Stimulated activated naive B cell treated with anti-CD40 and anti-IgM and Interleukin-4, amounts not matched to agents 10 μg/mL and 1 μg/mL and 100 μg/mL, for 72 hours (primary cell): ENCODE results near the gene TAOK2.

Source experiments
- ATAC-seq, 2 donors: fragments of 150-1000 bp; cut with Tn5 transposase; replicated peaks; 2 replicates each; pipeline ENCODE4 v1.10.0; 2021; ENCODE audit warnings: moderate library complexity in 1 of 2
- DNase-seq: peaks from one replicate; pipeline ENCODE4 v3.0.0; 2021
- H3K27ac Mint-ChIP-seq: one replicate; pipeline ENCODE4 v1.8.0; 2022; ENCODE audit warnings: mild to moderate bottlenecking, mixed read lengths
- H3K27me3 Mint-ChIP-seq, 2 donors: one replicate each; pipeline ENCODE4 v1.8.0; 2022; ENCODE audit warnings: mixed read lengths in 2 of 2
- H3K36me3 Mint-ChIP-seq, 2 donors: one replicate each; pipeline ENCODE4 v1.8.0; 2022; ENCODE audit warnings: mixed read lengths in 2 of 2, mild to moderate bottlenecking in 1 of 2
- H3K4me1 Mint-ChIP-seq, 2 donors: one replicate each; pipeline ENCODE4 v1.8.0; 2022; ENCODE audit warnings: mixed read lengths in 2 of 2, mild to moderate bottlenecking in 1 of 2
- H3K4me3 Mint-ChIP-seq, 2 donors: one replicate each; pipeline ENCODE4 v1.8.0; 2022; ENCODE audit warnings: mild to moderate bottlenecking in 2 of 2, mixed read lengths in 2 of 2, moderate library complexity in 1 of 2
- H3K9me3 Mint-ChIP-seq, 2 donors: one replicate each; pipeline ENCODE4 v1.8.0; 2022; ENCODE audit warnings: mixed read lengths in 2 of 2, mild to moderate bottlenecking in 1 of 2

The TAOK2 gene

DNA sequence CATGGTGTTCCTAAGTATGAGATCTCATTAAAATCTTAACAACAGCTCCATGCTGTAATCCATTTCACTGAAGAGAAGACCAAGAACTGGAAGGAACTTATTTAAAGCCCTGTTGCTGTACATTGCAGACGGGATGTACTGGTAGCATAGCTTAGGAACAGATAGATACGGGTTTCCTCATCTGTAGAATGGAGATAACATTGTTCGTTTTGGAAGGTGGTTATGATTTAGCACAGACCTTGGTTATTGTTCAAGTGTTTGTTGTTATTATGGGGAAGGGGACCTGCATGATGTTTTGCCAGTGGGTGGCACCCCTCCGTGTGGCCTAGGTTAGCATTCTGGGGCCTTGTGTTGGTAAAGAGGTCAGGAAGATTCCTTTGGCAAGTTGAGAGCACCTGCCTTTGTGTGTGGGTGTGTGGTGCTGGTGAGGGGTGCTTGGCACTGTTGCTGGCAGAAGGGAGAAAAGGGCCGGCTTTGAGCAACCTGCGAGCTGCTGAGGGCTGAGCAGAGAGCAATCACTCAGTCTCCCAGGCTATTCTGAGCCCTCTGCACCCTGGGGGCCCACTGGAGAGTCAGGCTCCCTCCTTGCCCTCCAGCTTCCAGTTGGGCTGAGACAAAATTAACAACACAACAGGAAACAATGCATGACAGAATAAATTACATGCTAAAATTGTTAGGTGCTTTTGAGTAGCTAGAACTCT lies 2.3 kb downstream of the TAOK2 start:
- H3K4me1 Mint-ChIP-seq = peaks cover 30 to 61% of the 10 kb centered on the region in 2 donors
- H3K36me3 Mint-ChIP-seq = peaks cover 36 to 52% of the 10 kb centered on the region in 2 donors
- H3K4me3 Mint-ChIP-seq = peak overlapping the region; percentile 96 to 97
- DNase-seq = no peak
- peaks cover 0 to 5% of the 10 kb centered on the region in 2 donors for H3K9me3 Mint-ChIP-seq
- H3K27me3 Mint-ChIP-seq = no peaks in the 10 kb centered on the region
- peak overlapping the region; percentile 73 for H3K27ac Mint-ChIP-seq
- no peak for ATAC-seq

DNA sequence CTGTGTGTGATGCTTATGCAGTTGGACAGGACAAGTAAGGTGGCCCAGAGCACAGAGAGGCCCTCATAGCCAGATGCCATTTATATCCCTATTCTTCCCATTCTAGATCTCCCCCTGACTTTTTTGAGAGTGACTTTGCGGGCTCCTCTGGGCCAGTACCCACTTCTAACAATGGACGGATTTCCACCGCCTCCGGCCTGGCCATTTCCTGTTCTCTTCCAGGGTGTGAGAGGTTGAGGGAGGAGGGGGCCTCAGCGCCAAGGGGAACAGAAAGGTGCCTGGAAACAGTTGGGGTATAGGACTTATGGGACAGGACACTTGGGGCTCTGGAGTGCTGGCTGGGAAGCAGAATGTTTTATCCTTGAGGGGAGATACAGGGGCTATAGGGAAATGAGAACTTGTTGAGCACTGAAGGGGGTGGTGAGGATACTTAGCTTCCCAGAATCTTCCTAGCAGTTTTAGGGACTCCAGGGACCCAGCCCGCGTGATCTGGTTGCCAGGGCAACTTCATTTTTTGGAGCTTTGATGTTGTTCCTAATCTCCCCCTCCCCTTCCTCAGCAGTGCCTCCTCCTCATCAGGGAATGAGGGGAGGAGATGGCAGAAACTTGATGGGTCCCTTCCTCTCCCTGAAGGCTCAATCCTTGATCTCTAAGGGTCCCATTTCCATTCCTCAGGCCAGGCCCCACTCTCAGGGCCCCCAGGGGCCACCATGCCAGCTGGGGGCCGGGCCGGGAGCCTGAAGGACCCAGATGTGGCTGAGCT lies 3.6 kb downstream of the TAOK2 start:
- Mint-ChIP-seq H3K4me3 (no peak overlapping the region), H3K4me1 (peaks cover 30 to 56% of the 10 kb centered on the region in 2 donors), H3K9me3 (peaks cover 0 to 5% of the 10 kb centered on the region in 2 donors), H3K27ac (no peak overlapping the region), H3K36me3 (peaks cover 32 to 44% of the 10 kb centered on the region in 2 donors), H3K27me3 (no peaks in the 10 kb centered on the region)
- DNase-seq (no peak), ATAC-seq (no peak)

GRCh38 chr16:29978081-29978480 lies 4.4 kb downstream of the TAOK2 start:
- Mint-ChIP-seq H3K4me1 (peaks cover 29 to 52% of the 10 kb centered on the region in 2 donors), H3K36me3 (peaks cover 28 to 47% of the 10 kb centered on the region in 2 donors), H3K27me3 (no peaks in the 10 kb centered on the region), H3K27ac (peak overlapping the region; percentile 76), H3K9me3 (peaks cover 0 to 1% of the 10 kb centered on the region in 2 donors), H3K4me3 (no peak overlapping the region)
- no peak for DNase-seq
- no peak for ATAC-seq

DNA sequence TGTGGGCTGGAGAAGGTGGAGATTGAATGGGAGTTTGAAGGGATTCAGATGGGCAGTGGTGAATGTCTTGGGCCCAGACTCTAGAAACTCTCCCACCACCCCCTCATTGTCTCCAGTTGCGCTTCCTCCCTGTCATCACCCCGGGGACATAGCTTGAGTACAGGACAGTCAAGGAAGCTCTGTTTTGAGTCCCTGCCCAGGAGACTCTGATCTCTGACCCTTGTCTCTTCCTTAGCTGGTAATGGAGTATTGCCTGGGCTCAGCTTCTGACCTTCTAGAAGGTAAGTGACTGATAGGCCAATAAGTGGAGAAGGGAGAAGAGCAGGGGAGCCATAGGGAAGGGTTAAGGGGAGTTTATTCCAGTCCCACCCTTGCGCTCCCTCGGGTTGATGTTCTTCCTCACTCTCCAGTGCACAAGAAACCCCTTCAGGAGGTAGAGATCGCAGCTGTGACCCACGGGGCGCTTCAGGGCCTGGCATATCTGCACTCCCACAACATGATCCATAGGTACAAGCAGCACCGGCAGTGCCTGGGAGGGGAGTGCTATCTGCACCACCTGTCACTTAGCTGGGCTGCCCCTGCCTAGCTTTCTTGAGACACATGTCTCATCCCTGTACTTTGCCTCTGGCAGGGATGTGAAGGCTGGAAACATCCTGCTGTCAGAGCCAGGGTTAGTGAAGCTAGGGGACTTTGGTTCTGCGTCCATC lies 5.0 kb downstream of the TAOK2 start:
- DNase-seq = no peak
- ATAC-seq = no peak
- peak overlapping the region; percentile 76 for H3K27ac Mint-ChIP-seq
- no peaks in the 10 kb centered on the region for H3K9me3 Mint-ChIP-seq
- peaks cover 31 to 45% of the 10 kb centered on the region in 2 donors for H3K36me3 Mint-ChIP-seq
- H3K27me3 Mint-ChIP-seq = no peaks in the 10 kb centered on the region
- H3K4me3 Mint-ChIP-seq = no peak overlapping the region
- peaks cover 25 to 47% of the 10 kb centered on the region in 2 donors for H3K4me1 Mint-ChIP-seq

- ATAC-seq = no peak
- Mint-ChIP-seq H3K27me3 (no peaks in the 10 kb centered on the region), H3K4me1 (peaks cover 7 to 17% of the 10 kb centered on the region in 2 donors), H3K4me3 (no peak overlapping the region), H3K36me3 (peaks cover 51 to 67% of the 10 kb centered on the region in 2 donors), H3K27ac (peak overlapping the region; percentile 27), H3K9me3 (no peaks in the 10 kb centered on the region)
- no peak for DNase-seq
Observed at GRCh38 chr16:29982560-29983419, 9.1 kb downstream of the TAOK2 start.

DNA sequence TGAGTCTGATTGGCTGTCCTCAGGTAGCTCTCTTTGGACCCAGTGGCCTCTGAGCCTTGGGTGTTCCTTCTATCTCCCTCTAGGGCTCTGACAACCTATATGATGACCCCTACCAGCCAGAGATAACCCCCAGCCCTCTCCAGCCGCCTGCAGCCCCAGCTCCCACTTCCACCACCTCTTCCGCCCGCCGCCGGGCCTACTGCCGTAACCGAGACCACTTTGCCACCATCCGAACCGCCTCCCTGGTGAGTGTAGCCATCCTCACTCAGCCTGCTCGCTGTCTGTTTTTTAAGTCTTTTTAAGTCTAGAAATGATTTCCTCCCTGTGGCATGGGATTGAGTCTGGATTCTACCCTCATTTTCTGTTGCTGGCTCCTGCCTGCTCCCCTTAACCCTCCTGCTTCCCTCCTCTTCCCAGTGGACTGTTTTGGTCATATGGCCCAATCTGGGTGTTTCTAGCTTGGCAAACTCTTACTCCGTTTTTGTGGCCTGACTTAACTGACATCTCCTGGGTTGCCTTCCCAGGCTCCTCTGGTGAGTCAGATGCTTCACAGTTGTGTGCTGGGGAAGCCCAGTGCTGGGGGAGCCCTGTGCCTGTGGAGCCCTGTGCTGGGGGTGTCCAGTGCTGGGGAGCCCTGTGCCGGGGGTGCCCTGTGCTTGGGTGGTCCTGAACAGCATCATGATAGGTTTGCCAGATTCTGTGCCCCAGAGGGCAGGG lies 9.9 kb downstream of the TAOK2 start:
- H3K4me3 Mint-ChIP-seq = no peak overlapping the region
- H3K9me3 Mint-ChIP-seq = no peaks in the 10 kb centered on the region
- H3K4me1 Mint-ChIP-seq = peaks cover 4 to 10% of the 10 kb centered on the region in 2 donors
- H3K36me3 Mint-ChIP-seq = peaks cover 52 to 69% of the 10 kb centered on the region in 2 donors
- DNase-seq (no peak), ATAC-seq (no peak)
- no peak overlapping the region for H3K27ac Mint-ChIP-seq
- H3K27me3 Mint-ChIP-seq = no peaks in the 10 kb centered on the region

DNA sequence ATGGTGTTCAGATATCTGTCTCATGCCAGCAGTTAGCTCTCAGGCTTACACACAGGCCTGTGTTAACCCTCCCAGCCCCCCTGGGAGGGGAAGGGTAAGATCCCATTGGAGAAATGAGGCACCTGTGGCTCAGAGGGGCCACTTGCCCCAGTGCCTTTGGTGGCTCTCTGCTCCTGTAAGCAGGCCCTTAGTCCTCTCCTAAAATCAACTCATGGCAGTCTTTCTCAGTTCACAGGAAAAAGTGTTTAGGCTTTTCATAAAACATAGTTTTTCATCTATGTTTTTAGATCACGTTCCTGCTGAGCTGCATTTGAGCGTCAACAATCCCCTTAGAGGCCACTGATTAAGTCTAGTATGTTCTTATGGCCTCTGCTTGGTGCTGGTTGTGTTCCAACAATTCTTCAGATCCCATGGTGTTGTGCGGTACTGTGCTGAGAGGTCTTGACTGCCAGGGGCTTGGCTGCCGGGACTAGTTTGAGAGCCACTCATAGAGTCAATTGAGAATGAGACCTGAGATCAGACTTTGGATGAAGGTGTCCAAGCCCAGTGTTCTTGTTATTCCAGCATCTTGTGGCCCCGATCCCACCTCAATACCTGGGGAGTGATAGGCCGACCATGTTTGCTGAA lies 10.6 kb downstream of the TAOK2 start:
- Mint-ChIP-seq H3K36me3 (peaks cover 49 to 68% of the 10 kb centered on the region in 2 donors), H3K27ac (no peak overlapping the region), H3K4me1 (peaks cover 5% of the 10 kb centered on the region in 2 donors), H3K4me3 (no peak overlapping the region), H3K9me3 (no peaks in the 10 kb centered on the region), H3K27me3 (no peaks in the 10 kb centered on the region)
- ATAC-seq (no peak), DNase-seq (no peak)

DNA sequence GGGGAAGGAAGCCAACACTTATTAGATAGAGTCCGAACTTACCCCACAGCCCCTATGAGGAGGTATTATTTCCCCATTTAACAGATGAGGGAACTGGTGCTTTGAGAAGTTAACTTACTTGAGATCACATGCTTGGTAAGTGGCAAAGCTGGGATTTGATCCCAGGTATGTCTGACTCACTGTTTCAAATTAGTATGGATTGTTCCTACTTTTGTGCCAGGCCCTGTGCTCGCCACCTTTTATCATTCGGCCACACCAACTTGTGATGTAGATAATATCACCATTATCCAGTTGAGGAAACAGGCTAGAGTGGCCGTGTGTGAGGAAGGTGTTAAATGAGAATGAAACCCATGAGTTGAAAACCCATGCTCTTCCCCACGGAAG lies 11.1 kb downstream of the TAOK2 start:
- Mint-ChIP-seq H3K9me3 (no peaks in the 10 kb centered on the region), H3K27me3 (no peaks in the 10 kb centered on the region), H3K4me3 (no peak overlapping the region), H3K4me1 (peaks cover 5% of the 10 kb centered on the region in 2 donors), H3K27ac (peak overlapping the region; percentile 37), H3K36me3 (peaks cover 49 to 67% of the 10 kb centered on the region in 2 donors)
- DNase-seq (no peak), ATAC-seq (no peak)

DNA sequence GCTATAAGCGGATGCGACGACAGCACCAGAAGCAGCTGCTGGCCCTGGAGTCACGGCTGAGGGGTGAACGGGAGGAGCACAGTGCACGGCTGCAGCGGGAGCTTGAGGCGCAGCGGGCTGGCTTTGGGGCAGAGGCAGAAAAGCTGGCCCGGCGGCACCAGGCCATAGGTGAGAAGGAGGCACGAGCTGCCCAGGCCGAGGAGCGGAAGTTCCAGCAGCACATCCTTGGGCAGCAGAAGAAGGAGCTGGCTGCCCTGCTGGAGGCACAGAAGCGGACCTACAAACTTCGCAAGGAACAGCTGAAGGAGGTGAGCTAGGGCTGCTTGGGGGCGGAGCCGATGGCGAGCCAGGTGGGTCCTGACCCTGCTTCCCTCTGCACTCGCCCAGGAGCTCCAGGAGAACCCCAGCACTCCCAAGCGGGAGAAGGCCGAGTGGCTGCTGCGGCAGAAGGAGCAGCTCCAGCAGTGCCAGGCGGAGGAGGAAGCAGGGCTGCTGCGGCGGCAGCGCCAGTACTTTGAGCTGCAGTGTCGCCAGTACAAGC lies 11.7 kb downstream of the TAOK2 start:
- ATAC-seq = no peak

DNA sequence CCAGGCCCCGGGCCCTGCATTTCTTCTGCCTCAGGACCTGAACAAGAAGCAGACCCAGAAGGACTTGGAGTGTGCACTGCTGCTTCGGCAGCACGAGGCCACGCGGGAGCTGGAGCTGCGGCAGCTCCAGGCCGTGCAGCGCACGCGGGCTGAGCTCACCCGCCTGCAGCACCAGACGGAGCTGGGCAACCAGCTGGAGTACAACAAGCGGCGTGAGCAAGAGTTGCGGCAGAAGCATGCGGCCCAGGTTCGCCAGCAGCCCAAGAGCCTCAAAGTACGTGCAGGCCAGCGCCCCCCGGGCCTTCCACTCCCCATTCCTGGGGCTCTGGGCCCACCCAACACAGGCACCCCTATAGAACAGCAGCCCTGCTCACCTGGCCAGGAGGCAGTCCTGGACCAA lies 12.6 kb downstream of the TAOK2 start:
- DNase-seq = no peak
- no peaks in the 10 kb centered on the region for H3K27me3 Mint-ChIP-seq
- H3K9me3 Mint-ChIP-seq = no peaks in the 10 kb centered on the region
- H3K4me1 Mint-ChIP-seq = peaks cover 5% of the 10 kb centered on the region in 2 donors
- ATAC-seq = no peak
- H3K4me3 Mint-ChIP-seq = no peak overlapping the region
- H3K36me3 Mint-ChIP-seq = peaks cover 47 to 67% of the 10 kb centered on the region in 2 donors
- peak overlapping the region; percentile 10 for H3K27ac Mint-ChIP-seq

More for the DNA sequence above, 11.7 kb downstream of the TAOK2 start:
- peaks cover 47 to 65% of the 10 kb centered on the region in 2 donors for H3K36me3 Mint-ChIP-seq
- peaks cover 5% of the 10 kb centered on the region in 2 donors for H3K4me1 Mint-ChIP-seq
- H3K9me3 Mint-ChIP-seq = no peaks in the 10 kb centered on the region
- no peak for DNase-seq
- H3K27me3 Mint-ChIP-seq = no peaks in the 10 kb centered on the region
- H3K4me3 Mint-ChIP-seq = no peak overlapping the region
- H3K27ac Mint-ChIP-seq = no peak overlapping the region

- Mint-ChIP-seq H3K4me1 (peaks cover 5% of the 10 kb centered on the region in 2 donors), H3K36me3 (peaks cover 47 to 70% of the 10 kb centered on the region in 2 donors), H3K27ac (no peak overlapping the region), H3K9me3 (no peaks in the 10 kb centered on the region), H3K4me3 (no peak overlapping the region), H3K27me3 (no peaks in the 10 kb centered on the region)
- ATAC-seq = no peak
- DNase-seq = no peak
Observed at GRCh38 chr16:29986931-29987330, 13.3 kb downstream of the TAOK2 start.

GRCh38 chr16:29987371-29988085 lies 13.9 kb downstream of the TAOK2 start:
- no peak for ATAC-seq
- Mint-ChIP-seq H3K36me3 (peaks cover 48 to 67% of the 10 kb centered on the region in 2 donors), H3K27me3 (no peaks in the 10 kb centered on the region), H3K4me3 (no peak overlapping the region), H3K27ac (no peak overlapping the region), H3K4me1 (peaks cover 5% of the 10 kb centered on the region in 2 donors), H3K9me3 (no peaks in the 10 kb centered on the region)
- no peak for DNase-seq
